ENCODE data around the gene SYK. TPM values are rescaled to one million over a fixed set of nuclear protein-coding genes. Genes with fewer than 3 reads are reported as not detected.

SYK gene
- total RNA-seq, 2 donors from 2014 or later, result 5.0 to 7.7 TPM

DNA sequence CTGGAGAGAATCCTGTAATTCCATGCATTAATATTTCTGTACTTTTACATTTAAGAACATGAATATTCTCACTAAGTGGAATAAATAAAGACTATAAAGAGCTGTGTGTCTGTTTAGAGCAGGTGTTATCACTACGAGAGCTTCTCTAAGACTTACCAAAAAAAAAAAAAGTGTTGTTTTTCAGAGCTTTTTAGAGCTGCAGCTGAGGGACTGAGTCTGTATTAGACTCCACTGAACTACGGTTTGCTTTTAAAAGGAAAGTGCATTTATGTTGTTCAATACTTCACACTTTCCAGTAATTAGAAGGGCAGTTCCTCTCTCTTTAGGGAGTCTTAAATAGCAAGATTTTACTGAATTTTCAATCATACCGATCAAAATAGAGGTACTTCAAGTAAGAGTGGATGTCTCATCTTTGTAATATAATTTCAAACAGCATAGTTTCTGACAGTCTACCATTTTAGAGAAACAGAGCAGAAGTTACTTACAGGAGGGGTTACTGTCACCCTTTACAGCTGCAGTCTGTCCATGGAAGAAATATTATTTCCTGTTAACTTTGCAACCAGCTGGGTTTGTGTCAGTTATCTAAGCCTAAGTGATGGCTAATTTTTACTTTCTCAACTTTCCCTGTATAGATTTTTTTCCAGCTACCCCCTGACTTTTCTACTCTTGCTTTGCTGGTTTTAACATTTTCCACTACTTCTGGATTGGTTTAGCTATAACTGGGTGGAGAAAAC lies 2.4 kb downstream of the SYK start:
- Mint-ChIP-seq H3K36me3 (ENCODE audit: low read depth) (peaks cover 3% of the 10 kb centered on the region), H3K27ac (no peak overlapping the region), H3K27me3 (peaks cover 89% of the 10 kb centered on the region), H3K4me3 (no peak overlapping the region), H3K4me1 (peaks cover 7% of the 10 kb centered on the region)
- no peak for ATAC-seq
- no peak for DNase-seq
- no peaks in the 10 kb centered on the region for H3K9me3 ChIP-seq (ENCODE audit: control insufficient read depth, low read length, poor library complexity, severe bottlenecking)

DNA sequence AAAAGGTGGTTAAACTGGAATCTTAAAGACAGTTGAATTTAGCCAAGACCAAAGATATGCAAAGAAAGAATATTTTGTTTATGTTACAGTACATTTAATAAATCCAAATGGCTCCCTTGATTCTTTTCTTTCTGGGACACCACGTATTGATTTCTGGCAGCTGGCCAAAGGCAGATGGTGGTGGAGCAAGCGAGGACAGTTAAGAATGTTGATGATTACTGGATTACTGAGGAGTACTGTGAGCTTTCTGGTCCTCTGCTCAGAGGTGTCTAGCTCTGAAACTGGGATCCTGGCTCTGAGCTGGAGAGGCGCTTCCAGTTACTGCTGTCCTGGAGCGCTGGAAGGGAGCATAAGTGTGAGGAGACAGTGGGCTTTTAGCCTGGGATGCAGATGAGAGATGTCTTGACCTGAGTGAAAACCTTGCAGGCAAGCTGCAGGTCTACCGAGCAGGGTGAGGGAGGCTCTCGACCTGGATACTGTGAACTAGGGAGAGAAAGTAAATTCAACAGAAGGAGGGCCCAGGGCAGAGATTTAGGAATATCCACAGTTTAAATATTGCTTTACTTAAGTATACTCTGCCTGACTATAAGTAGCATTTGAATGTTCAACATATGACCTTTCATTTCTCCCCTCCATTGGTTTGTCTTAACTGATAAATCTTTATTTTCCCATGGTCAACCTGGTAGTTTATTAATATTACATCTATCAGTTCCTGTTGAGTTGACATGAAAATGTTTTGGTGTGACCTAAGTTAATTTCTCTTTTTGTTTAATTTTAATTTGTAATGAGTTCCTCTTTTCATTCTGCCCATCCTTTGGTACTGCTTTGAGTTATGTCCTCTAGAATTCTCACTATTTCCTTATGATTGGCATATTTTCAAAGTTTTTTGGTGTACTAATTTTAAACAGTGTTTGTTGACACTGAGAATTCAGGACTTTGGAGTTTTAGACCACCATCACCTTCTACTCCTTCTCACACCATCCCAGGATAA lies 3.7 kb downstream of the SYK start:
- no peaks in the 10 kb centered on the region for H3K9me3 ChIP-seq (ENCODE audit: control insufficient read depth, low read length, poor library complexity, severe bottlenecking)
- peaks cover 3% of the 10 kb centered on the region for H3K36me3 Mint-ChIP-seq (ENCODE audit: low read depth)
- H3K27me3 Mint-ChIP-seq, result peaks cover 89% of the 10 kb centered on the region
- peaks cover 7% of the 10 kb centered on the region for H3K4me1 Mint-ChIP-seq
- ATAC-seq (no peak), DNase-seq (no peak)
- H3K4me3 Mint-ChIP-seq, result peak overlapping the region; percentile 31
- H3K27ac Mint-ChIP-seq, result no peak overlapping the region

DNA sequence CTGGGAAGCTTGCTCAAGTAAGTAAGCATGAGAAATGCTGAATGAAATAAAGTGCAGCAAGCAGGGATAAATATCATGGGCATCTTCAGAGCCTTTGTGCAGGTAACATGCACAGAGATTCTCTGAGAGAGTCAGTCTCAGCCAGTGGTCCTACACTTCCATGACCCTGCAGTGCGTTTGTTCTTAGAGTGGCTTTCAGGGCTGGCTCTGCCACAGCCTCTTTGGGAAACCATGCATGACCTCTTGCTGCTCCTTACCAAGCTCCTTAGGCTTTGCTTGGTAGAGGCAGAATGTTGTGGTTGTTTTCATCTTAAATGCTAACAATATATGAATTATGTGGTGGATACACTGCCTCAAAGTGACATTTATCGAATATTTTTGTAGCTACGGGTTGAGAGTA lies 5.4 kb downstream of the SYK start:
- DNase-seq (no peak), ATAC-seq (no peak)
- H3K27me3 Mint-ChIP-seq, result peaks cover 80% of the 10 kb centered on the region
- no peak overlapping the region for H3K4me3 Mint-ChIP-seq
- peaks cover 8% of the 10 kb centered on the region for H3K4me1 Mint-ChIP-seq
- no peak overlapping the region for H3K27ac Mint-ChIP-seq
- peaks cover 7% of the 10 kb centered on the region for H3K36me3 Mint-ChIP-seq (ENCODE audit: low read depth)
- H3K9me3 ChIP-seq (ENCODE audit: control insufficient read depth, low read length, poor library complexity, severe bottlenecking), result no peaks in the 10 kb centered on the region

DNA sequence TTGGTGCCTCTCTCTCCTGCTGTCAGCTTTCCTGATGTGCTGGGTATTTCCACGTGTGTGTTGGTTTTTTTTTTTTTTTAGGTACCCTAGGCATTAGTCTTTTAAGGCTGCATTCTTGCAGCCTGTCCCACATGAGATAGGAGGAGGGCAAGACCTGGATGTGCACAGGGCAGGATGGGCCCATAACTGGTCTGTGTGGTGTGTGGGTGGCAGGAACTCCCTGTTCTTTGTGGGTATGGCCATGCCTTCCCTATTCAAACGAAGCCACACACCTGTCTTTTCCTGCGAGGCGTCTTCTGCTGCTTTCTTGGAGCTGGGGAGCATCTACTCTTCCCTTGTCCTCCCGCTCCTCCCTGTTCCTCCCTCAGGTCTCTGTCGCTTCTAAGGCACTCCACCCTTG lies 6.8 kb downstream of the SYK start:
- no peaks in the 10 kb centered on the region for H3K9me3 ChIP-seq (ENCODE audit: control insufficient read depth, low read length, poor library complexity, severe bottlenecking)
- H3K27ac Mint-ChIP-seq, result no peak overlapping the region
- H3K27me3 Mint-ChIP-seq, result peaks cover 67% of the 10 kb centered on the region
- peaks cover 9% of the 10 kb centered on the region for H3K4me1 Mint-ChIP-seq
- no peak overlapping the region for H3K4me3 Mint-ChIP-seq
- DNase-seq (no peak), ATAC-seq (no peak)
- peaks cover 7% of the 10 kb centered on the region for H3K36me3 Mint-ChIP-seq (ENCODE audit: low read depth)

DNA sequence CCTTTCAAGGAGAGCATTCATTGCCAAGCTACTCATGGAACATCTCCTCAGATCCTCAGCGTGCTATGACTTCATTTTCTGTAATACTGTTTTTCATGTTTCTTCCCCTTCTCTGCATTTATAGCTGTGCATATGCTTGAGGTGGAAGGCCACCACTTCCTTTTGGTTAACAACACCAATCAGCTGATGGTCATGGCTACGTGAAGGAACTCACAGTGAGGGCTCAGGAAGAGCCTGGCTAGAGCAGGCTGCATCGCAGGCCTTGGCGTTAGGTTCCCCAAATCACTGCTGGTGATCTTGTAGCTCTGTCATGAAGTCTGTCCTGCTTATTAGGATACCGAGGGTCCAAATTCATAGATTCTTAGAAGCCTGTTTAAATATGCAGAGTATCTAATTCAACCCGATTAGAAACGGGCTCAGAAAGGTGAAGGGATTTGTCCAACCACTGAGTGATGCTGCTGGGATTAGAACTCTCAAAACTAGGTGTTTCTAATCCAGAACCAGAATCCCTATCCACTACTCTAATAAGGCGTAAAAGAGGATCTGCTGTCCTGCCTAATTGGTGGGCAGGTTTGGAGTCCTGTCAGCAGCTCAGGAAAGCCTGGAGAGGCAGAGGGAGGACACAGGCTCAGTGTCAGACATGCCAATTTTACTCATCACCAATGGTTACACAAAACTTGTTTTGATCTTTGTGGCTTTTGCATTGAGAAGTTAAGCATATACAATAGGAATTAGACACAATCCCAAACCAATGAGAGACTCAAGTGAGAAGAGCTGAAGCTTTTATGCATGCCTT lies 7.5 kb downstream of the SYK start:
- peaks cover 9% of the 10 kb centered on the region for H3K4me1 Mint-ChIP-seq
- H3K4me3 Mint-ChIP-seq, result no peak overlapping the region
- peaks cover 7% of the 10 kb centered on the region for H3K36me3 Mint-ChIP-seq (ENCODE audit: low read depth)
- ATAC-seq (no peak), DNase-seq (no peak)
- H3K9me3 ChIP-seq (ENCODE audit: control insufficient read depth, low read length, poor library complexity, severe bottlenecking), result no peaks in the 10 kb centered on the region
- H3K27me3 Mint-ChIP-seq, result peaks cover 60% of the 10 kb centered on the region
- no peak overlapping the region for H3K27ac Mint-ChIP-seq

DNA sequence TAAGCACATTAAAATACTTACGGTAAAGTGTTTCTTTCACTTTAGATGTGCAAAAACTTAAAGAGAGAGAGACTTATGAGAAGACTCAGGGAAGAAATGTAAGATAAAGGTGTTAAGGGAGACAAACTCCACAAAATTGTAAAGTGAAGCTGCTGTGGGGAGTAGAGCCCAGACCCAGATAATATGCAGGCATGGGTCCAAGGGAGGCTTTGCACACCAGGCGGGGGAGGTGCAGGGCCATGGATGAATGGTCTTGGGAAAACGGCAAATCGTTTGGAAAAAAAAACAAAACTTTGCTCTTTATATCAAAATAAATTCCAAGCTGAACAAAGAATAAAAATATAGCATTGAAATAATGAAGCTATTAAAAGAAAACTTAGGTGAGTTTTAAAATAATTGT lies 9.1 kb downstream of the SYK start:
- H3K9me3 ChIP-seq (ENCODE audit: control insufficient read depth, low read length, poor library complexity, severe bottlenecking), result no peaks in the 10 kb centered on the region
- no peak for DNase-seq
- H3K4me3 Mint-ChIP-seq, result no peak overlapping the region
- ATAC-seq, result no peak
- no peak overlapping the region for H3K27ac Mint-ChIP-seq
- peaks cover 44% of the 10 kb centered on the region for H3K27me3 Mint-ChIP-seq
- peaks cover 7% of the 10 kb centered on the region for H3K36me3 Mint-ChIP-seq (ENCODE audit: low read depth)
- H3K4me1 Mint-ChIP-seq, result peaks cover 14% of the 10 kb centered on the region

DNA sequence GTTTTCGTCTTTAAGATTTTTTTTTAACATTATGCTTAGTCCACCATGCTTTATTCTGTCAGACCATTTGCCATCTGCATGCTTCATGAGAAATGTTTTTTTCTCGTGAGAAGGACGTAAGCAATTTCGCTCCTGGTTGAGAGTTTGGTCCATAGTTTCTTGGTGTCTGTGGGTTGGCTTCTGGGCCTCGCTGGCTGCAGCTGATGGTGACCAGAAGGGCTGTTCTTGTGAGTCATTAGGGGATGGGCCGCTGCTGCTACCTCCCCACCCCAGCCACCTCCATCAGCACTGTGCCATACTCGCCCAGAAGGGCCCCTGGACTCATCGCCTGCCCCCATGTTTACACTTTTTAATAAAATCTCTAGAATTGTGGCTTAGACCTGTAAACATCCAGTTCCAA lies 11.4 kb downstream of the SYK start:
- no peaks in the 10 kb centered on the region for H3K9me3 ChIP-seq (ENCODE audit: control insufficient read depth, low read length, poor library complexity, severe bottlenecking)
- peaks cover 18% of the 10 kb centered on the region for H3K4me1 Mint-ChIP-seq
- H3K27me3 Mint-ChIP-seq, result peaks cover 27% of the 10 kb centered on the region
- H3K4me3 Mint-ChIP-seq, result no peak overlapping the region
- peaks cover 7% of the 10 kb centered on the region for H3K36me3 Mint-ChIP-seq (ENCODE audit: low read depth)
- no peak for ATAC-seq
- no peak for DNase-seq
- H3K27ac Mint-ChIP-seq, result no peak overlapping the region

DNA sequence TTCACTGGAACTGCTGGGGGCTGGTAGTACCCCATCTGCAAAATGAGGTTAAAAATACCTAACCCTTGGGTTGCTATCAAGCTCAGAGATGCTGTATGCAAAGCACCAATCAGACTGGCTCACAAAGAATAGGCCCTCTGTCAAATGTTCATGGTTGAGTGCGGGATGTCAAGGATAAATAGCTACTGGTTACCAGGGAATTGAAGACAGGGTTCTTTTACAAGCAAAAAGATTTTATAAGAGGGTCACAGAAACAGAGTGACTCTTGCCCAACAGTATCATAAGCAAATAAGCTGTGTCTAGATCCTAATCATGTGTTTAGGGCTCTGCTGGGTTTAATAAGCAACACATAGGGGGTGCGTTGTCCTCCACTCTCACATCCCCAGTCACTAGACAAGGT lies 11.9 kb downstream of the SYK start:
- Mint-ChIP-seq H3K27ac (no peak overlapping the region), H3K36me3 (ENCODE audit: low read depth) (peaks cover 7% of the 10 kb centered on the region), H3K27me3 (peaks cover 23% of the 10 kb centered on the region), H3K4me1 (peaks cover 18% of the 10 kb centered on the region), H3K4me3 (no peak overlapping the region)
- no peaks in the 10 kb centered on the region for H3K9me3 ChIP-seq (ENCODE audit: control insufficient read depth, low read length, poor library complexity, severe bottlenecking)
- DNase-seq (no peak), ATAC-seq (no peak)

DNA sequence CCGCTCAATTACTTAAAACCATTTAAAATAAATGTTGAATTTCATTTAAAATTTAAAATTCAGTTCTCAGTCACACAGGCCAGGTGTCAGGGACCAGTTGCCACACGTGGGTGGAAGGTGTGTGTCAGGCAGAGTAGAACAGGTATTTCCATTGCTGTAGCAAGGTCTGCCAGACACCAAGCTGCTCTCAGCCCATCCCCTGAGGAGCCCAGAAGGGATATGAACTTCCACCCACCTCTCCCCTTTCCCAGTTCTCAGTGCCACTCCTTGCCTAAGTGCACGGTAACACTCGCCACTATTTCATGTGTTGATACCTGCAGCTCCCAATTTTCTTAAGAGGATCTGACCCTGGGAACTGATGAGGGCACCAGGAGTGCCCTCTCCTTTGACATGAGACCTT lies 12.7 kb downstream of the SYK start:
- no peaks in the 10 kb centered on the region for H3K9me3 ChIP-seq (ENCODE audit: control insufficient read depth, low read length, poor library complexity, severe bottlenecking)
- ATAC-seq (no peak), DNase-seq (no peak)
- H3K36me3 Mint-ChIP-seq (ENCODE audit: low read depth), result peaks cover 4% of the 10 kb centered on the region
- H3K4me1 Mint-ChIP-seq, result peaks cover 18% of the 10 kb centered on the region
- no peak overlapping the region for H3K27ac Mint-ChIP-seq
- no peak overlapping the region for H3K4me3 Mint-ChIP-seq
- peaks cover 14% of the 10 kb centered on the region for H3K27me3 Mint-ChIP-seq

DNA sequence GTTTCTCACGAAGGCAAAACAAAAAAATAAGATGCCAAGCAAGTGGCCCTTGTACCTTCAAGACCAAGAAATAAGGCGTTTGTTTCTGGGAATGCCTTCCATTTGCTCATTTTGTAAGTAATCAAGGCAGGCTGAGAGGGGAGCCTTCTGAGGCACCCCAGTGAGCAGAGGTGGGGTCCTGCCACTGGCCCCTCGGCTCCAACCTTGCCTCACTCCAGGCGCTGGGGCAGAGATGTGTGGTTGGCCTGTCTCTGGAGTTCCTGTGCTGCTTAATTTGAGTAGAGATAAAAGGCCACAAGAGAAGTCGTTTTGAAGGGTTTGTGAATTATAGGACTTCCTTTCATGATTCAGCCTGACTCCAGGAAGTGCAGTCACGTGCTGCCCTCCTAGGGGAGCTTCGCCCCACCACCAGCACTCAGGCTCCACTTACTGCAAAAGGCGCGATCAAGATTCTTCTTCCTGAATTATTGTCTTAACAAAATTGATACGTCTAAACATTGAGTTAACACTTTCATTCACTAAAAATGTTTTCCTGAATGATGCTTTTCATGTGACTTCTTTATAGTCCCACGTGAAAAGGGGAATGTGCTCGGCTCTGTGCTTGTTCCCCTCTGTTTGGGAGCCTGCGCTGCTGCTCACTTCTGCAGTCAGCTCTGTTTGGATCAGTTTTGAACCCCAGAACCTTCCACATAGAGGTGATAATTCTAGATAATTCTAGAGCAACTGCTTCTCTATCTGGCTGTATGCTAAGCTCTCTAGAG lies 13.7 kb downstream of the SYK start:
- Mint-ChIP-seq H3K27ac (peak overlapping the region; percentile 35), H3K36me3 (ENCODE audit: low read depth) (peaks cover 3% of the 10 kb centered on the region), H3K27me3 (peaks cover 4% of the 10 kb centered on the region), H3K4me1 (peaks cover 18% of the 10 kb centered on the region), H3K4me3 (peak overlapping the region; percentile 28)
- ATAC-seq (peak; percentile 54), DNase-seq (no peak)
- H3K9me3 ChIP-seq (ENCODE audit: control insufficient read depth, low read length, poor library complexity, severe bottlenecking), result no peaks in the 10 kb centered on the region

DNA sequence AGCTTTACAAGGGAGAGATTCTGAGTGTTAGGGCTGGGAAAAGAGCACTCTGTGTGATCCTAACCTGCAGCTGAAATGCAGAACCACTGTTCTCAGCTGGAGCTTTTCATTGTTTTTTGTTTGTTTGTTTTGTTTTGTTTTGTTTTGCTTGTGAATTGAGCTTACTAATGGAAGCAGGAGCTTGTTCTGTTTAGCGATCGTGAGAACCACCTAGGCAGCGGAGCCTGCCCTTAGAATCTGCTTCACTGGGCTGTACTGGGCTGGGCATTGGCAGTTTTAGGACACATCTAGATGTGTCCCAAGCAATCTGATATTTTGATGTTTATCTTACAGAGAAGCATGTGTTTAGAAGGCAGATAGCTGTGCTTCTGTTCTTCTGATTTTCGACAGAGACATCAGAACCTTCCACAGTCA lies 14.3 kb downstream of the SYK start:
- DNase-seq, result no peak
- Mint-ChIP-seq H3K36me3 (ENCODE audit: low read depth) (no peaks in the 10 kb centered on the region), H3K27ac (peak overlapping the region; percentile 35), H3K4me1 (peaks cover 14% of the 10 kb centered on the region), H3K27me3 (peaks cover under 1% of the 10 kb centered on the region), H3K4me3 (no peak overlapping the region)
- no peaks in the 10 kb centered on the region for H3K9me3 ChIP-seq (ENCODE audit: control insufficient read depth, low read length, poor library complexity, severe bottlenecking)
- no peak for ATAC-seq

DNA sequence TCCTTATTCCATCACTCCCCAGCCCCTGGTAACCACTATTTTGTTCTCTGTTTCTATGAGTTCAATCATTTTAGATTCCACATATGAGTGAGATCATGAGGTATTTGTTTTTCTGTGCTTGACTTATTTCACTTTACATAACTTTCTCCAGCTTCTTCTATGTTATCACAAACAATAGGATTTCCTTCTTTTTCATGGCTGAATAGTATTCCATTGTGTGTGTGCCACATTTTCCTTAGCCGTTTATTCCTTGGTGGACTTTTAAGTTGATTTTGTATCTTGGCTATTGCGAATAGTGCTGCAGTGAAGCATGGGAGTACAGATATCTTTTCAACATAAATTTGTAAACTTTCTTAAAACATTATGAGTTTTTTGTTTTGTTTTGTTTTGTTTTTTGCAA lies 15.1 kb downstream of the SYK start:
- peaks cover 14% of the 10 kb centered on the region for H3K4me1 Mint-ChIP-seq
- DNase-seq (no peak), ATAC-seq (no peak)
- H3K9me3 ChIP-seq (ENCODE audit: control insufficient read depth, low read length, poor library complexity, severe bottlenecking), result no peaks in the 10 kb centered on the region
- H3K36me3 Mint-ChIP-seq (ENCODE audit: low read depth), result no peaks in the 10 kb centered on the region
- peaks cover 8% of the 10 kb centered on the region for H3K27me3 Mint-ChIP-seq
- H3K27ac Mint-ChIP-seq, result no peak overlapping the region
- no peak overlapping the region for H3K4me3 Mint-ChIP-seq

Measured in T-helper 17 cell (primary cell).